HG03565 (cell line): ENCODE results near the gene NUDT5.

Experiments used
- ATAC-seq: cut with Tn5 transposase; IDR thresholded peaks from one replicate; pipeline ENCODE4 v1.9.1; 2021; ENCODE audit warnings: mild to moderate bottlenecking, moderate library complexity; ENCODE audit not compliant: unreplicated experiment

Gene NUDT5

GRCh38 chr10:12165999-12166775 is 29.5 kb downstream of the NUDT5 start:
- ATAC-seq, result no peak

DNA sequence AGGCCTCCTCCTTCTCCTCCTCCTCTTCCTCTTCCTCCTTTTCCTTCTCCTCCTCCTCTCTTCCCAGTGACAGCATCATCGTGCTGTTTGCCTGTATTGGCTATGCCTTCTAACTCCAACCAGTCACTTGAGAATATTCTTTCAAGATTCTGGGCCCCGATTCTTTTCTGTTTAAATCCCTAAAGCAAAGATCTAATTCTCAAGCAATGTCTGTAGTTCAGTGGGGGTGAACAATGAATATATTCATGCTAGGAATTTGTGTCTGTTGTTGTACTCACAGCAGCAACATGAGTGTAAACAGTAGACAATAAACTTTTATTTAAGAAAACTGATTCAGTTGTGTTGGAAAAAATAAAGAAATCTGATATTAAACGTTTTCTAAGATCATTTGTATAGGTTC is 30.7 kb downstream of the NUDT5 start:
- no peak for ATAC-seq

GRCh38 chr10:12164085-12164484 is 31.6 kb downstream of the NUDT5 start:
- ATAC-seq, result no peak

GRCh38 chr10:12162927-12163326 is 32.8 kb downstream of the NUDT5 start:
- no peak for ATAC-seq

GRCh38 chr10:12160664-12161063 is 35.0 kb downstream of the NUDT5 start:
- no peak for ATAC-seq

GRCh38 chr10:12158111-12158510 is 37.6 kb downstream of the NUDT5 start:
- ATAC-seq, result no peak

DNA sequence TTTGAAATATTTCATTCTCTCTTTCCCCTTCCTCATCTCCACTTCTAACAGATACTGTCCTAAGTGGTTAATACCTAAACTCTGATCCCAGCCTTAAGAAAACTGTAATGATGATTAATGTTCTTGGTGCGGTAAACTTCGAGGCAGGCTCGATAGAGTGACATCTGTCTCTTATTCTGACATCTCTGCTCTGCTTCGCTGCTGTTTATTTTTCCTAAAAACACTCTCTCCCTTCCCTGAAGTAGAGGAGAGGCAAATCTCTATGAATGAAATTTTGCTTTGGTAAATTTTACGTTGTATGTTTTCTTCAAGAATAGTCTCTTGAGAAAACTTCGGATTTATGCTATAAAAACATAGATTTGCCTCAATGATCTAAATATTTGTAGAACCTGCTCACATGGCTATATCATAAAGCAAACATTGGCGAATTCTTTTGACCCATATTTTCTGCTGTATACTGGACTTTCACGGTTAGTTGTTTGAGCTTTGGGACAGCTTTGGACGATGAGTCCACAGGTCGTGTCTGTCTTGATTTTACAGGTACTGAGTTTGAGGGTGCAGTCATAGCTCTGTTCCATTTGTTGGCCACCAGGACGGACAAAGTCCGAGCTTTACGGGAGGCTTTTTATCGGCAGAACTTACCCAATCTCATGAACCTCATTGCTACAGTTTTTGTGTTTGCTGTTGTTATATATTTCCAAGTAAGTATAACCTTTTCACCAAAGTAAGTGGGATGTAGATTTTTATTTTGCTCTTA is 39.1 kb downstream of the NUDT5 start:
- ATAC-seq, result no peak

GRCh38 chr10:12154516-12154915 is 41.2 kb downstream of the NUDT5 start:
- no peak for ATAC-seq

- ATAC-seq, result no peak
Observed at GRCh38 chr10:12150163-12150562, 45.5 kb downstream of the NUDT5 start.

DNA sequence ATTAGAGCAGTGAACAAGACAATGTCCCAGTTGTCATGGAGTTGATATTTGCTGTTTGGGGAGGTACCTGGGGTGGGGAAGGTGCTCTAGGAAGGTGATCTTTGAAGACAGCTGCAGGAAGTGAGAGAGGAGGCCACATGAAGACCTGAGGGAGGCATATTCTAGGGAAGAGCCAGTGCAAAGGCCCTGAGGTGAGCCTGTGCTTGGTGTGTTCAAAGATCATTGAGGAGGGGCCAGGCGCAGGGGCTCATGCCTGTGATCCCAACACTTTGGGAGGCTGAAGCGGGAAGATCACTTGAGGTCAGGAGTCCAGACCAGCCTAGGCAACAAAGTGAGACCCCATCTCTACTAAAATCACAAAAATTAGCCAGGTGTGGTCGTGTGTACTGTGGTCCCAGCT is 51.2 kb downstream of the NUDT5 start:
- ATAC-seq, result no peak

GRCh38 chr10:12140038-12140437 is 55.7 kb downstream of the NUDT5 start:
- no peak for ATAC-seq

- no peak for ATAC-seq
Observed at GRCh38 chr10:12135631-12136030, 60.1 kb downstream of the NUDT5 start.

- peak; percentile 38 for ATAC-seq
Observed at GRCh38 chr10:12130237-12130872, 65.3 kb downstream of the NUDT5 start.

GRCh38 chr10:12129222-12130111 is 66.2 kb downstream of the NUDT5 start, which contains the start of gene SEC61A2:
SEC61A2 (plus strand) TSS chr10:12129677; CDS start chr10:12129788, 111 bp downstream.
- ATAC-seq, result peak; percentile 85

- no peak for ATAC-seq
Observed at GRCh38 chr10:12121673-12122072, 74.0 kb downstream of the NUDT5 start.
